Kidney (tissue), 14 donors: Measurements from ENCODE around the gene GULP1. TPM values are rescaled to one million over a fixed set of nuclear protein-coding genes. Genes with fewer than 3 reads are reported as not detected.

Source experiments
- DNase-seq, 5 donors: peaks; one replicate each; pipeline ENCODE4 v3.0.0-alpha.2; 2013 to 2020
- FAIRE-seq: peaks from 2 replicates; lab custom pipeline; 2012; peaks lifted over from hg19 to GRCh38; lab: Jason Lieb, UNC
- H3K27ac ChIP-seq, 2 donors: one replicate each; pipeline ENCODE4 v1.7.0; 2013; ENCODE audit warnings: low read depth in 2 of 2, low read length in 2 of 2, inconsistent platforms in 1 of 2
- H3K27me3 ChIP-seq: one replicate; pipeline ENCODE4 v1.7.1; 2013; ENCODE audit warnings: low read length, inconsistent platforms; ENCODE audit not compliant: control insufficient read depth, insufficient read depth
- H3K36me3 ChIP-seq, 3 donors: one replicate each; pipeline versions ENCODE4 v1.7.0 to v1.7.1; 2013; ENCODE audit warnings: low read length in 3 of 3, control low read depth in 1 of 3, inconsistent platforms in 1 of 3; ENCODE audit not compliant: insufficient read depth in 3 of 3, control insufficient read depth in 2 of 3
- H3K4me1 ChIP-seq, 3 donors: one replicate each; pipeline versions ENCODE4 v1.7.0 to v1.7.1; 2013; ENCODE audit warnings: low read length in 3 of 3, inconsistent platforms in 1 of 3, low read depth in 1 of 3; ENCODE audit not compliant: control insufficient read depth in 2 of 3, insufficient read depth in 2 of 3
- H3K4me3 ChIP-seq, 3 donors: one replicate each; pipeline versions ENCODE4 v1.7.0 to v1.8.1; 2013; ENCODE audit warnings: low read length in 3 of 3, control low read depth in 1 of 3, inconsistent platforms in 1 of 3
- H3K9ac ChIP-seq, 3 donors: one replicate each; pipeline versions ENCODE4 v1.7.0 to v1.7.1; 2013; ENCODE audit warnings: low read length in 3 of 3, control low read depth in 1 of 3, inconsistent platforms in 1 of 3
- H3K9me3 ChIP-seq, 3 donors: one replicate each; pipeline versions ENCODE4 v1.7.0 to v1.7.1; 2013; ENCODE audit warnings: low read length in 3 of 3, control low read depth in 1 of 3, inconsistent platforms in 1 of 3; ENCODE audit not compliant: control insufficient read depth in 2 of 3, insufficient read depth in 1 of 3
- CTCF ChIP-seq: IDR thresholded peaks from 3 replicates; pipeline ENCODE4 v1.5.1; 2012; ENCODE audit warnings: mild to moderate bottlenecking, moderate library complexity, borderline replicate concordance; ENCODE audit not compliant: insufficient read depth; ENCODE audit errors: extremely low read depth
- intact Hi-C: fragments of 100-400 bp; cut with DNase I; formaldehyde crosslinking; loops from one replicate; pipeline ENCODE4 v1.11.1; 2022
- polyA plus RNA-seq: library from polyadenylated mRNA; stranded (reverse); fragments of 350-450 nt; fragmentation: Illumina TruSeq; extraction: RNeasy Lipid Tissue Mini Kit (QIAGEN cat#74804); gene quantifications from one replicate; pipeline ENCODE4 v1.2.3, GENCODE V29; 2014; ENCODE audit warnings: low read depth, low replicate concordance; ENCODE audit not compliant: insufficient read depth
- total RNA-seq: library from RNA; stranded (reverse); fragmentation: NEBNext Ultra II Directional; extraction: Animal tissue kit (Norgen Biotek cat#: 25700); gene quantifications from one replicate; pipeline ENCODE4 v1.2.1, GENCODE V29; 2021
- donor health status: control.
- donor health status: control.
- donor health status: control.
- donor health status: control.
- donor health status: control.
- donor health status: DM: yes; HTN: yes; CAD: no.
- donor health status: Normal renal cell carcinoma (clear cell type).

Gene GULP1
- total and polyA plus RNA-seq, 2 donors from 2014 or later = 12.2 to 34.4 TPM

GRCh38 chr2:188607501-188607900 lies 315.8 kb downstream of the GULP1 start:
- DNase-seq (peak in 1 of 5 donors; percentile 18), FAIRE-seq (no peak)
- no peaks in the 10 kb centered on the region for H3K36me3 ChIP-seq
- H3K9me3 ChIP-seq = no peaks in the 10 kb centered on the region
- H3K9ac ChIP-seq = no peak overlapping the region
- H3K27ac ChIP-seq = no peak overlapping the region
- intact Hi-C loops = no loop called here
- no peak for TF ChIP-seq CTCF
- no peak overlapping the region for H3K4me3 ChIP-seq
- H3K27me3 ChIP-seq = no peaks in the 10 kb centered on the region
- H3K4me1 ChIP-seq = no peaks in the 10 kb centered on the region

- intact Hi-C loops = no loop called here
- Histone ChIP-seq H3K9ac (no peak overlapping the region), H3K4me3 (no peak overlapping the region), H3K27me3 (no peaks in the 10 kb centered on the region), H3K9me3 (no peaks in the 10 kb centered on the region), H3K36me3 (no peaks in the 10 kb centered on the region), H3K27ac (no peak overlapping the region), H3K4me1 (no peaks in the 10 kb centered on the region)
- DNase-seq = no peak
- FAIRE-seq = no peak
- TF ChIP-seq CTCF = no peak
Observed at GRCh38 chr2:188609321-188610049, 317.8 kb downstream of the GULP1 start.

- Histone ChIP-seq H3K4me3 (no peak overlapping the region), H3K9me3 (no peaks in the 10 kb centered on the region), H3K9ac (no peak overlapping the region), H3K36me3 (no peaks in the 10 kb centered on the region), H3K4me1 (no peaks in the 10 kb centered on the region), H3K27me3 (no peaks in the 10 kb centered on the region), H3K27ac (no peak overlapping the region)
- no peak for DNase-seq
- intact Hi-C loops = no loop called here
- no peak for TF ChIP-seq CTCF
- no peak for FAIRE-seq
Observed at GRCh38 chr2:188610050-188610444, 318.4 kb downstream of the GULP1 start.
